Measurements from ENCODE around the gene KCNMB1.

KCNMB1 gene

GRCh38 chr5:170388818-170389549 is at the start of gene KCNMB1:
Gene KCNMB1 (minus strand): TSS chr5:170389367. CDS start chr5:170385447, 3,920 bp downstream.
- DNase-seq: no peak
- intact Hi-C loops (cut with DNase I): no loop called here

- intact Hi-C loops (cut with DNase I): no loop called here
- peak in 2 of 42 donors; percentile 3 to 17 for DNase-seq
These were observed 49.4 kb upstream of the KCNMB1 start for GRCh38 chr5:170438581-170438980.

GRCh38 chr5:170437621-170438375 is 48.6 kb upstream of the KCNMB1 start:
- DNase-seq: peak in 2 of 42 donors; percentile 6 to 12
- intact Hi-C loops (cut with DNase I): no loop called here

GRCh38 chr5:170436335-170436734 is 47.2 kb upstream of the KCNMB1 start:
- intact Hi-C loops (cut with DNase I): no loop called here
- DNase-seq: peak in 4 of 42 donors; percentile 9 to 41 (median 26)

- peak; percentile 33 to 90 (median 76) for DNase-seq
- intact Hi-C loops (cut with DNase I): loop anchor here (1.0 kb wide), 1 partner anchor 198 kb away; no protein-coding TSS in a partner anchor
These were observed 45.9 kb upstream of the KCNMB1 start for GRCh38 chr5:170434966-170435605.

- intact Hi-C loops (cut with DNase I): no loop called here
- no peak for DNase-seq
These were observed 43.5 kb upstream of the KCNMB1 start for GRCh38 chr5:170432669-170433068.

GRCh38 chr5:170431571-170431970 is 42.4 kb upstream of the KCNMB1 start:
- intact Hi-C loops (cut with DNase I): no loop called here

GRCh38 chr5:170430866-170431437 is 41.8 kb upstream of the KCNMB1 start:
- no peak for DNase-seq
- intact Hi-C loops (cut with DNase I): no loop called here

More at GRCh38 chr5:170431571-170431970, 42.4 kb upstream of the KCNMB1 start:
- DNase-seq: no peak

GRCh38 chr5:170430256-170430655 is 41.1 kb upstream of the KCNMB1 start:
- intact Hi-C loops (cut with DNase I): no loop called here
- no peak for DNase-seq

GRCh38 chr5:170429014-170429413 is 39.8 kb upstream of the KCNMB1 start:
- intact Hi-C loops (cut with DNase I): no loop called here
- no peak for DNase-seq

GRCh38 chr5:170427672-170428236 is 38.6 kb upstream of the KCNMB1 start:
- no peak for DNase-seq
- intact Hi-C loops (cut with DNase I): no loop called here

- DNase-seq: no peak
- intact Hi-C loops (cut with DNase I): no loop called here
These were observed 37.6 kb upstream of the KCNMB1 start for GRCh38 chr5:170426786-170427185.

- intact Hi-C loops (cut with DNase I): no loop called here
These were observed 37.1 kb upstream of the KCNMB1 start for GRCh38 chr5:170426149-170426767.

GRCh38 chr5:170425731-170426130 is 36.6 kb upstream of the KCNMB1 start:
- no peak for DNase-seq
- intact Hi-C loops (cut with DNase I): no loop called here

More at GRCh38 chr5:170426149-170426767, 37.1 kb upstream of the KCNMB1 start:
- DNase-seq: no peak

GRCh38 chr5:170424629-170425028 is 35.5 kb upstream of the KCNMB1 start:
- intact Hi-C loops (cut with DNase I): loop anchor here (5.0 kb wide), 1 partner anchor 202 kb away; no protein-coding TSS in a partner anchor

GRCh38 chr5:170423692-170424091 is 34.5 kb upstream of the KCNMB1 start:
- intact Hi-C loops (cut with DNase I): loop anchor here (5.0 kb wide), 1 partner anchor 201 kb away; no protein-coding TSS in a partner anchor
- no peak for DNase-seq

More at GRCh38 chr5:170424629-170425028, 35.5 kb upstream of the KCNMB1 start:
- no peak for DNase-seq

- no peak for DNase-seq
- intact Hi-C loops (cut with DNase I): loop anchor here (5.0 kb wide), 1 partner anchor 200 kb away; no protein-coding TSS in a partner anchor
These were observed 32.7 kb upstream of the KCNMB1 start for GRCh38 chr5:170421826-170422225.

GRCh38 chr5:170420806-170421412 is 31.7 kb upstream of the KCNMB1 start:
- intact Hi-C loops (cut with DNase I): loop anchor here (5.0 kb wide), 1 partner anchor 199 kb away; no protein-coding TSS in a partner anchor
- peak in 40 of 42 donors; percentile 24 to 87 (median 66) for DNase-seq
